HepG2 (cell line): ENCODE measurements around the gene LAMTOR2. TPM values are rescaled to one million over a fixed set of nuclear protein-coding genes. Genes with fewer than 3 reads are reported as not detected.

Source experiments
- KAT7 ChIP-seq: IDR thresholded peaks from 2 replicates; pipeline ENCODE4 v1.6.1; 2018; ENCODE audit warnings: borderline replicate concordance, missing compliant biosample characterization
- KLF6 ChIP-seq: IDR thresholded peaks from 2 replicates; pipeline ENCODE4 v1.8.0; 2016; ENCODE audit warnings: missing biosample characterization, missing genetic modification reagents
- MED1 ChIP-seq: sonication (generic); formaldehyde crosslinking; IDR thresholded peaks from 2 replicates; pipeline ENCODE4 v1.4.0; 2020; ENCODE audit warnings: missing genetic modification reagents
- NKX3-1 ChIP-seq: sonication (generic); formaldehyde crosslinking; IDR thresholded peaks from 2 replicates; pipeline ENCODE4 v1.5.0; 2020; ENCODE audit warnings: missing genetic modification reagents
- RBM39 ChIP-seq: fragments of 200-400 bp; formaldehyde crosslinking; IDR thresholded peaks from one replicate; pipeline ENCODE4 v1.6.1; 2018; ENCODE audit warnings: antibody characterized with exemption, mild to moderate bottlenecking, low read depth, low read length; ENCODE audit not compliant: poor library complexity, severe bottlenecking
- SMYD3 ChIP-seq: sonication (generic); formaldehyde crosslinking; IDR thresholded peaks from 2 replicates; pipeline ENCODE4 v1.8.1; 2023; ENCODE audit warnings: mild to moderate bottlenecking, missing genetic modification reagents
- SP5 ChIP-seq: IDR thresholded peaks from 2 replicates; pipeline ENCODE4 v1.6.1; 2016; ENCODE audit warnings: low read depth, borderline replicate concordance
- STAT5B ChIP-seq: sonication (generic); formaldehyde crosslinking; IDR thresholded peaks from 2 replicates; pipeline ENCODE4 v1.4.0; 2020; ENCODE audit warnings: missing genetic modification reagents
- TGIF2 ChIP-seq: IDR thresholded peaks from 2 replicates; pipeline ENCODE4 v1.6.1; 2016; ENCODE audit warnings: control low read depth, missing compliant biosample characterization
- THAP9 ChIP-seq: sonication (generic); formaldehyde crosslinking; IDR thresholded peaks from 2 replicates; pipeline ENCODE4; 2020; ENCODE audit warnings: missing genetic modification reagents, mild to moderate bottlenecking, borderline replicate concordance
- TSC22D2 ChIP-seq: sonication (generic); formaldehyde crosslinking; IDR thresholded peaks from 2 replicates; pipeline ENCODE4 v1.5.1; 2020; ENCODE audit warnings: missing genetic modification reagents, mild to moderate bottlenecking, borderline replicate concordance
- YY1 ChIP-seq: IDR thresholded peaks from 2 replicates; pipeline ENCODE4 v1.6.1; 2011; ENCODE audit warnings: low read length, low read depth, moderate library complexity, mild to moderate bottlenecking; ENCODE audit not compliant: insufficient read depth, insufficient replicate concordance
- ZBTB38 ChIP-seq: sonication (generic); formaldehyde crosslinking; IDR thresholded peaks from 2 replicates; pipeline ENCODE4 v1.5.1; 2020; ENCODE audit warnings: mild to moderate bottlenecking, missing genetic modification reagents
- ZNF607 ChIP-seq: sonication (generic); formaldehyde crosslinking; IDR thresholded peaks from 2 replicates; pipeline ENCODE4 v1.5.1; 2020; ENCODE audit warnings: missing genetic modification reagents, mild to moderate bottlenecking, borderline replicate concordance
- polyA plus RNA-seq, 8 experiments: library from polyadenylated mRNA; depleted of rRNA in 3 of 8; stranded (reverse) in 7 of 8; unstranded in 1 of 8; fragments of >200 nt; fragmentation: Illumina TruSeq in 4 of 8; extraction: Trizol in 4 of 8; gene quantifications; 2 replicates each; pipeline versions ENCODE4 v1.2.1 to v1.2.3, GENCODE V29; 2011 to 2016; ENCODE audit warnings: low read depth in 4 of 8, missing spikeins in 1 of 8, mixed read lengths in 1 of 8; ENCODE audit not compliant: insufficient read depth in 1 of 8
- total RNA-seq, 5 experiments: library from RNA; depleted of rRNA; stranded (reverse); fragments of >200 nt; fragmentation: Illumina TruSeq; extraction: Trizol; gene quantifications; 2 replicates each; pipeline ENCODE4 v1.2.3, GENCODE V29; 2016; ENCODE audit warnings: low read depth in 1 of 5
- TF ChIP-seq, protein P1 (sequence below): sonication (generic); formaldehyde crosslinking; IDR thresholded peaks from 2 replicates; pipeline ENCODE4 v1.8.0; 2022; ENCODE audit warnings: mild to moderate bottlenecking, missing genetic modification reagents, moderate library complexity
- TF ChIP-seq, protein P2 (sequence below): sonication (generic); formaldehyde crosslinking; IDR thresholded peaks from 2 replicates; pipeline ENCODE4 v1.4.0; 2020; ENCODE audit warnings: missing genetic modification reagents
- TF ChIP-seq, protein P3 (sequence below): sonication (generic); formaldehyde crosslinking; IDR thresholded peaks from 2 replicates; pipeline ENCODE4 v1.9.0; 2022; ENCODE audit warnings: low read depth, missing genetic modification reagents
- TF ChIP-seq, protein P4 (sequence below): sonication (generic); formaldehyde crosslinking; IDR thresholded peaks from 2 replicates; pipeline ENCODE4 v1.9.0; 2021; ENCODE audit warnings: missing genetic modification reagents, mild to moderate bottlenecking, borderline replicate concordance
- TF ChIP-seq, protein P5 (sequence below): sonication (generic); formaldehyde crosslinking; IDR thresholded peaks from 2 replicates; pipeline ENCODE4 v1.4.0; 2020; ENCODE audit warnings: mild to moderate bottlenecking, missing genetic modification reagents

The LAMTOR2 gene
- total and polyA plus RNA-seq, 2 of the 13 experiments (the other 11 are each of a cell fraction or from before 2014, with no cell fraction given) = 36.5 to 66.4 TPM

GRCh38 chr1:156081180-156081916, 26.8 kb downstream of the LAMTOR2 start (continued):
- TF ChIP-seq, protein P1, sequence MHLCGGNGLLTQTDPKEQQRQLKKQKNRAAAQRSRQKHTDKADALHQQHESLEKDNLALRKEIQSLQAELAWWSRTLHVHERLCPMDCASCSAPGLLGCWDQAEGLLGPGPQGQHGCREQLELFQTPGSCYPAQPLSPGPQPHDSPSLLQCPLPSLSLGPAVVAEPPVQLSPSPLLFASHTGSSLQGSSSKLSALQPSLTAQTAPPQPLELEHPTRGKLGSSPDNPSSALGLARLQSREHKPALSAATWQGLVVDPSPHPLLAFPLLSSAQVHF (CRISPR knock-in tag) = no peak
- TF ChIP-seq, protein P2, sequence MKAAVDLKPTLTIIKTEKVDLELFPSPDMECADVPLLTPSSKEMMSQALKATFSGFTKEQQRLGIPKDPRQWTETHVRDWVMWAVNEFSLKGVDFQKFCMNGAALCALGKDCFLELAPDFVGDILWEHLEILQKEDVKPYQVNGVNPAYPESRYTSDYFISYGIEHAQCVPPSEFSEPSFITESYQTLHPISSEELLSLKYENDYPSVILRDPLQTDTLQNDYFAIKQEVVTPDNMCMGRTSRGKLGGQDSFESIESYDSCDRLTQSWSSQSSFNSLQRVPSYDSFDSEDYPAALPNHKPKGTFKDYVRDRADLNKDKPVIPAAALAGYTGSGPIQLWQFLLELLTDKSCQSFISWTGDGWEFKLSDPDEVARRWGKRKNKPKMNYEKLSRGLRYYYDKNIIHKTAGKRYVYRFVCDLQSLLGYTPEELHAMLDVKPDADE (CRISPR knock-in tag) = no peak
- TF ChIP-seq THAP9 (peak; percentile 45; the same call in 1 of the 2 replicates), MED1 (no peak), RBM39 (peak; percentile 19), TGIF2 (CRISPR knock-in tag) (no peak), SP5 (CRISPR knock-in tag) (no peak), STAT5B (CRISPR knock-in tag) (no peak), TSC22D2 (CRISPR knock-in tag) (no peak), YY1 (no peak), ZBTB38 (CRISPR knock-in tag) (0 out of 2 replicates have a peak, but pooled peaks have one; percentile 23), KLF6 (CRISPR knock-in tag) (no peak), KAT7 (no peak), SMYD3 (CRISPR knock-in tag) (no peak), ZNF607 (CRISPR knock-in tag) (no peak), NKX3-1 (no peak)
- TF ChIP-seq, protein P3, sequence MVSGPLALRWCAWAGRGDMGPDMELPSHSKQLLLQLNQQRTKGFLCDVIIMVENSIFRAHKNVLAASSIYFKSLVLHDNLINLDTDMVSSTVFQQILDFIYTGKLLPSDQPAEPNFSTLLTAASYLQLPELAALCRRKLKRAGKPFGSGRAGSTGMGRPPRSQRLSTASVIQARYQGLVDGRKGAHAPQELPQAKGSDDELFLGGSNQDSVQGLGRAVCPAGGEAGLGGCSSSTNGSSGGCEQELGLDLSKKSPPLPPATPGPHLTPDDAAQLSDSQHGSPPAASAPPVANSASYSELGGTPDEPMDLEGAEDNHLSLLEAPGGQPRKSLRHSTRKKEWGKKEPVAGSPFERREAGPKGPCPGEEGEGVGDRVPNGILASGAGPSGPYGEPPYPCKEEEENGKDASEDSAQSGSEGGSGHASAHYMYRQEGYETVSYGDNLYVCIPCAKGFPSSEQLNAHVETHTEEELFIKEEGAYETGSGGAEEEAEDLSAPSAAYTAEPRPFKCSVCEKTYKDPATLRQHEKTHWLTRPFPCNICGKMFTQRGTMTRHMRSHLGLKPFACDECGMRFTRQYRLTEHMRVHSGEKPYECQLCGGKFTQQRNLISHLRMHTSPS (CRISPR knock-in tag) = no peak
- TF ChIP-seq, protein P4, sequence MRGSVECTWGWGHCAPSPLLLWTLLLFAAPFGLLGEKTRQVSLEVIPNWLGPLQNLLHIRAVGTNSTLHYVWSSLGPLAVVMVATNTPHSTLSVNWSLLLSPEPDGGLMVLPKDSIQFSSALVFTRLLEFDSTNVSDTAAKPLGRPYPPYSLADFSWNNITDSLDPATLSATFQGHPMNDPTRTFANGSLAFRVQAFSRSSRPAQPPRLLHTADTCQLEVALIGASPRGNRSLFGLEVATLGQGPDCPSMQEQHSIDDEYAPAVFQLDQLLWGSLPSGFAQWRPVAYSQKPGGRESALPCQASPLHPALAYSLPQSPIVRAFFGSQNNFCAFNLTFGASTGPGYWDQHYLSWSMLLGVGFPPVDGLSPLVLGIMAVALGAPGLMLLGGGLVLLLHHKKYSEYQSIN (CRISPR knock-in tag) = no peak
- TF ChIP-seq, protein P5, sequence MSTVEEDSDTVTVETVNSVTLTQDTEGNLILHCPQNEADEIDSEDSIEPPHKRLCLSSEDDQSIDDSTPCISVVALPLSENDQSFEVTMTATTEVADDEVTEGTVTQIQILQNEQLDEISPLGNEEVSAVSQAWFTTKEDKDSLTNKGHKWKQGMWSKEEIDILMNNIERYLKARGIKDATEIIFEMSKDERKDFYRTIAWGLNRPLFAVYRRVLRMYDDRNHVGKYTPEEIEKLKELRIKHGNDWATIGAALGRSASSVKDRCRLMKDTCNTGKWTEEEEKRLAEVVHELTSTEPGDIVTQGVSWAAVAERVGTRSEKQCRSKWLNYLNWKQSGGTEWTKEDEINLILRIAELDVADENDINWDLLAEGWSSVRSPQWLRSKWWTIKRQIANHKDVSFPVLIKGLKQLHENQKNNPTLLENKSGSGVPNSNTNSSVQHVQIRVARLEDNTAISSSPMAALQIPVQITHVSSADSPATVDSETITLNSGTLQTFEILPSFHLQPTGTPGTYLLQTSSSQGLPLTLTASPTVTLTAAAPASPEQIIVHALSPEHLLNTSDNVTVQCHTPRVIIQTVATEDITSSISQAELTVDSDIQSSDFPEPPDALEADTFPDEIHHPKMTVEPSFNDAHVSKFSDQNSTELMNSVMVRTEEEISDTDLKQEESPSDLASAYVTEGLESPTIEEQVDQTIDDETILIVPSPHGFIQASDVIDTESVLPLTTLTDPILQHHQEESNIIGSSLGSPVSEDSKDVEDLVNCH (CRISPR knock-in tag) = no peak
